Hepatocyte (in vitro differentiated cells): Measurements from ENCODE around the gene TM4SF20.

Experiments
- EZH2 ChIP-seq: fragments of 200-600 bp; sonication (generic); IDR thresholded peaks from 2 replicates; pipeline ENCODE4 v1.6.1; 2016; ENCODE audit warnings: antibody characterized with exemption, mild to moderate bottlenecking, borderline replicate concordance
- EZH2phosphoT487 ChIP-seq: fragments of 200-600 bp; sonication (generic); IDR thresholded peaks from one replicate; pipeline ENCODE4 v1.6.1; 2018; ENCODE audit warnings: antibody characterized with exemption, mild to moderate bottlenecking, low read depth, moderate library complexity; ENCODE audit not compliant: unreplicated experiment, severe bottlenecking
- TF ChIP-seq, protein P1 (sequence below): fragments of 200-600 bp; sonication (generic); IDR thresholded peaks from 2 replicates; pipeline ENCODE4 v1.5.1; 2016; ENCODE audit warnings: antibody characterized with exemption, mild to moderate bottlenecking; ENCODE audit not compliant: poor library complexity

DNA sequence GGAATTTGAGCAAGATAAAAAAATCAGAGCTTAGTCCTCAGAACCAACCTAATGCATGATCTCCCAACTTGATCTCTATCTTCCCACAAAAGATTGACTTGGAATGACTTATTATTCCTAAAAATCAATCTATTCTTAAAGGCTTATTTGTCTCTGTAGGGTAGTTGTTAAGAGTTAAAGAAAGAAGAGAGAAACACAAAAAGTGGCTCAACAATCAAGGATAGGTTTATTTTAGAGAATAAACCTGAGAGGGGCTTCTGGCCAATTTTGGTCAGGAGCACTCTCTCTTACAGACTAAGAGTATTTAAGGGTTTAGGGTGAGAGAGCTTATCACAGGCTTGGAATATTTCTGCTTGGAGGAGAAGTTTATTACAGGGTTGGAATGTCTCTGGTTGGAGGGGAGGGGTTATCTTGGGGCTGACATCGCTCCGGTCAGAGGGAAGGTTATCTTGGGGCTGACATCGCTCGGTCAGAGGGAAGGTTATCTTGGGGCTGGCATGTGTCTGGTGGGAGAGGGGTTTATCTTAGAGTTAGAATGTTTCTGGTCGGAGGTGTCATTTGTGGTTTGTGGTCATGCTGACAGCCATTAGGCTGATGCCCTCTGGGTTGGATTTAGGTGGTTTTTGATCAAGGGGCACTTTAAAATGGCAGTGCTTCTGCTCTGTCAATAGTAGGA, 56.4 kb downstream of the TM4SF20 start:
- TF ChIP-seq, protein P1, sequence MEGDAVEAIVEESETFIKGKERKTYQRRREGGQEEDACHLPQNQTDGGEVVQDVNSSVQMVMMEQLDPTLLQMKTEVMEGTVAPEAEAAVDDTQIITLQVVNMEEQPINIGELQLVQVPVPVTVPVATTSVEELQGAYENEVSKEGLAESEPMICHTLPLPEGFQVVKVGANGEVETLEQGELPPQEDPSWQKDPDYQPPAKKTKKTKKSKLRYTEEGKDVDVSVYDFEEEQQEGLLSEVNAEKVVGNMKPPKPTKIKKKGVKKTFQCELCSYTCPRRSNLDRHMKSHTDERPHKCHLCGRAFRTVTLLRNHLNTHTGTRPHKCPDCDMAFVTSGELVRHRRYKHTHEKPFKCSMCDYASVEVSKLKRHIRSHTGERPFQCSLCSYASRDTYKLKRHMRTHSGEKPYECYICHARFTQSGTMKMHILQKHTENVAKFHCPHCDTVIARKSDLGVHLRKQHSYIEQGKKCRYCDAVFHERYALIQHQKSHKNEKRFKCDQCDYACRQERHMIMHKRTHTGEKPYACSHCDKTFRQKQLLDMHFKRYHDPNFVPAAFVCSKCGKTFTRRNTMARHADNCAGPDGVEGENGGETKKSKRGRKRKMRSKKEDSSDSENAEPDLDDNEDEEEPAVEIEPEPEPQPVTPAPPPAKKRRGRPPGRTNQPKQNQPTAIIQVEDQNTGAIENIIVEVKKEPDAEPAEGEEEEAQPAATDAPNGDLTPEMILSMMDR, result no peak
- no peak for TF ChIP-seq EZH2phosphoT487
- no peak for TF ChIP-seq EZH2
